Activated CD8-positive, alpha-beta memory T cell treated with anti-CD3 and anti-CD28 coated beads for 4 hours (primary cell): ENCODE measurements around the gene USH2A.

ENCODE experiments used
- DNase-seq, 2 donors: peaks; one replicate each; pipeline ENCODE4 v3.0.0-alpha.2; 2020; ENCODE audit warnings: low read depth in 2 of 2

The USH2A gene

GRCh38 chr1:215963621-215964020, 459.6 kb downstream of the USH2A start:
- no peak for DNase-seq

DNA sequence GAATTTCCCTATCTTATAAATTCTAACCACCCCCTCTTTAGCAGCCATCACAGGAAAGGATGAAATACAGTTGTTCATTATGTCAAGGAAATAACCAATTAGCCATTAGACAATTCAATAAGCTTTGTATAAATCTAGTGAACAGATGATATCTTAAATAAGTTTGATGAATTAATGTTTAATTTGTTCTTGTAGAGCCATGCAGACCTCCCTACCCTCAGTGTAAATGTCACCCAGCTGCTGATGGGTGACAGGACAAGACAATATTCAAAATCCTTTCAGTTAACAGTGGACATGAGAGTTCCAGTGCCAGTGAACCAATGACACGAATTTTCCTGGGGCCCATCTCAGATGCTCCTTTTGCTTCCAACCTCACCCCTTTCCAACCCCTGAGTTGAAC, 460.2 kb downstream of the USH2A start:
- no peak for DNase-seq

DNA sequence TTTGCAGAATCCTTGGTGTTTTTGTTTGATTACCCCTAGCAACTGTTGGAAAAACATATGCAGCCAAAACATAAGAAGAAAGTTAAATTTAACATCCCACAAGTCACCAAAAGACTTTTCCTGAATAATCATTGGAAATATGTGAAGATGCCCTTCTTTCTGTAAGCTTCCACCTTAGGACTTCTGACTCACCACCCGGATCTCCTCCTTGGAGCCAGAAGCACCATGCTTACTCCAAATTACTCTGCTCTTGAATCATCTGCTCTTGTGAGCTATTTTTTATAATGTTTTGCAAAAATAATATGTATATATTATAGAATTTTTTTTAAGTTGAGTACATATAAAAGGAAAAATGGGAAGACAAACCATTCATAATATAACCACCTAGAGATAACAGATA, 464.4 kb downstream of the USH2A start:
- DNase-seq: no peak

DNA sequence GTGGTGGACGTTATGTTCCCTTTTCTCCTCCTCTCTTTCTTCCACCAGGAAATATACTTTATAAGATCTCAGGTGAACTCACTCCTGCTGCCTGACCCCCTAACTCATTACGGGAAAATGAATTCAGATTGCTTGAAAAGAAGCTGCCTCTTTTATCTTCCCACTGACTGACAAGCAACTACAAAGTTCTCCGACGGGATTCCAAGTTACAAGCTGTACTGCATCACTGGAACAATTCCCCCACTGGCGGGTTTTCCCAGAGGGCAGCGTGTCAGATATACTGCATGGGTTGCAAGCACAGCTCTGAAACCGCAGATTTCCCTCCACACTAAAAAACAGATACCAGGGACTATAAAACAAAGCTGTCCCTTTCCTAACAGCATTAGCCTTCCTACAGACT, 465.6 kb downstream of the USH2A start:
- DNase-seq: no peak

DNA sequence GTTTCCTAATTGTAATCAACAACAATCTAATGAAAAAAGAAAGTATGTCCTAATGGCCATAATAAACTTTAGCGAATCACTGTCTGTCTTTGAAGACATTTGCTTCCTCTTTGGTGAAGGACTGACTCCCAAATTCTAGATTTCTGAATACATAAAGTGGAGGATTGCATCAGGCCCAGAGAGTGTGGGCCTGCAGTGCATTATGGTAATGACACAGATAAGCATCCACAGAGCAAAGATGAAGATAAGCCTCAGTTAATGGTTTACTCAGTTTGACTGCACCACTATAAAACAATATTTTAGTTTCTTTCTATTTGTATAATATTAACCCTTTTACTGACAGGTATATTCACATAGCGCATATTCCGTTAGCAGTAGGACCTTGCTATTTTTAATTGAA, 490.7 kb downstream of the USH2A start:
- DNase-seq: no peak

DNA sequence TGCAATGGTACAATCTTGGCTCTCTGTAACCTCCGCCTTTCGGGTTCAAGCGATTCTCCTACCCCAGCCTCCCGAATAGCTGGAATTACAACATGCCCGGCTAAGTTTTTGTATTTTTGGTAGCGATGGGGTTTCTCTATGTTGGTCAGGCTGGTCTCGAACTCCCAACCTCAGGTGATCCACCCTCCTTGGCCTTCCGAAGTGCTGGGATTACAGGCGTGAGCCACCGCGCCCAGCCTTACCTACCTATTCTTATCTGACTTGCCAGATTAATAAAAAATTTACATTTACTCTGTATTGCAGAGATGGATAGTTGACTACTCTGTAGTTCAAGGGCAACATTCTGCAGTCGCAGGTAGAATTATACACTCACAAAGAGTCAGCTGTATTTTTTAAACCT, 496.6 kb downstream of the USH2A start:
- DNase-seq: no peak

DNA sequence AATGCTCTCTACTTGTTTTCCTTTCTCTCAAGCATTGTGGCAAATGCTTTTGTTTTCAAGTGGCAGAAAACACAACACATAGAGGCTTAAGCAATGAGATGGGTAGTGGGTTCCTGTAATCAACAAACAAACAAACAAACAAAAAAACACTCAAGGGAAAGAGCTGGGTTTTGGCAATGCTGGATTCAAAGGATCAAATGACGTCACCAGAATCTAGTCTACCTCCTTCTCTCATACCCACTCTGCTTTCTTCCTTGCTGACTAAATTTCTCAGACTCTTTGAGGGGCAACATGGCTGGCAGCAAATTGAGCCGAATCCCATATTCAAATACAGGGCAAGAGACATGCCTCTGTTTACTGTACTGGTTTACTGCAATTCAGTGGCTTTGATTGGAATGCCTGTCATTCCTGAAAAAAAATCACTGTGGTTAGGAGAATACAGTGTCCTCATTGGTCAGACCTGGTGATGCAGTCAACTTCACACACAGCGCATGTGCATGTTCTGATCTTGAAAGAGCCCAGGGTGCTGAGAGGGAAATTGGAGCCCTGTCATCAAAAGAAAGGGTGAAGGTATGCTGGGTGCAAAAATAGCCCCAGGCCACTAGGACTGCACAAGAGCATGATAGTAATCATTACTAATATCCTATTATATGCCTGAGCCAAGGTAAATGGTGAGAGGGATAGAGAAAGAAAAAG, 500.0 kb downstream of the USH2A start:
- no peak for DNase-seq

DNA sequence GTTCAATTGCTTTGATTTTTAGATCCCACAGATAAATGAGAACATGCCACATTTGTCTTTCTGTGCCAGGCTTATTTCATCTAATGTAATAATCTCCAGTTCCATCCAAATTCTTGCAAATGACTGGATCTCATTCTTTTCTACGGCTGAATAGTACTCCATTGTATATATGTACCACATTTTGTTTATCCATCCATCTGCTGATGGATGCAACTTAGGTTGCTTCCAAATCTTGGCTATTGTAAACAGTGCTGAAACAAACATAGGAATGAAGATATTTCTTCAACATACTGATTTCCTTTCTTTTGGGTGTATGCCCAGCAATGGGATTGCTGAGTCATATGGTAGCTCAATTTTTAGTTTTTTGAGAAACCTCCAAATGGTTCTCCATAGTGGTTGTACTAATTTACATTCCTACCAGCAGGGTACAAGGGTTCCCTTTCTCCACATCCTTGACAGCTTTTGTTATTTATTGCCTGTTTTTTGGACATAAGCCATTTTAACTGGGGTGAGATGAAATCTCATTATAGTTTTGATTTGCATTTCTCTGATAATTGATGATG, 511.8 kb downstream of the USH2A start:
- DNase-seq: no peak

GRCh38 chr1:215905493-215906115, 517.6 kb downstream of the USH2A start:
- DNase-seq: no peak

GRCh38 chr1:215900684-215901083, 522.6 kb downstream of the USH2A start:
- DNase-seq: no peak

- DNase-seq: no peak
Observed at GRCh38 chr1:215899901-215900300, 523.3 kb downstream of the USH2A start.

GRCh38 chr1:215895893-215896292, 527.4 kb downstream of the USH2A start:
- DNase-seq: no peak

- no peak for DNase-seq
Observed at GRCh38 chr1:215895276-215895675, 528.0 kb downstream of the USH2A start.

DNA sequence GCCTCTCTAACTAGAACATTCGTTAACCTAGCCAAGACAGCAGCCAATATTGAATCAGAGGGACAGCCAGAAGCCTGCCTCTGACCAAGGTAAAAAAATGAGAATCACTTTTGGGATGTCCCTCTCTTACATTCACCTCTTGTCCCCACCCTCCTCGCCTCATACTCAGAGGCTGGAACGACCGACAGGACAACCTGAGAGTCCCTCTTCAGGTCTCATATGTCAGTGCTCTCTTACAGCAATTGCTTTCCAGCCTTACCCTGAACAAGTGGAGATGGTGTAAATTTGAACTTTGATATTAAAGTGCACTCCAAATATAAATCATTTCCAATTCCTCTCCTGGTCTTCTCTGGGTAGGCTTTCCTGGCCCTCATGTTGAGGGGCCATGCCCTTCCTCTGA, 528.6 kb downstream of the USH2A start:
- DNase-seq: no peak

- no peak for DNase-seq
Observed at GRCh38 chr1:215891266-215892057, 531.8 kb downstream of the USH2A start.

- DNase-seq: no peak
Observed at GRCh38 chr1:215890438-215890837, 532.8 kb downstream of the USH2A start.

DNA sequence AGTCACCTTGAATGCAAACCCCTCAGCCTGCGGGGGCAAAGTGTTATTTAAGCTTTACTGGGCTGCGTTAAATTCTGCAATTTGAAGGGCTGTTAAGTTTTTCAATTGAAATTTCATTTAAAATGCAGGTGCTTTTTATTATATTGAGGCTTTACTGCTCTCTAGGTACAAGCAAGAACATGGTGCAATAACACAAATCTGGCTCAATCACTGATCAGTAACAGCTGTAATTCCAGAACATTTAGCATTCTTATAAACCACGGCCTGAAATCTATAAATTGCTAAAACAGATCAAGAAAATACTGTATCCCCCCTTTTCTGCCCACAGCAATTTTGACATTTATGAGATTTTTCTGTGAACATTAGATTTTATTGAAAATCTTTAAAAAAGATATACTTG, 533.4 kb downstream of the USH2A start:
- DNase-seq: no peak

DNA sequence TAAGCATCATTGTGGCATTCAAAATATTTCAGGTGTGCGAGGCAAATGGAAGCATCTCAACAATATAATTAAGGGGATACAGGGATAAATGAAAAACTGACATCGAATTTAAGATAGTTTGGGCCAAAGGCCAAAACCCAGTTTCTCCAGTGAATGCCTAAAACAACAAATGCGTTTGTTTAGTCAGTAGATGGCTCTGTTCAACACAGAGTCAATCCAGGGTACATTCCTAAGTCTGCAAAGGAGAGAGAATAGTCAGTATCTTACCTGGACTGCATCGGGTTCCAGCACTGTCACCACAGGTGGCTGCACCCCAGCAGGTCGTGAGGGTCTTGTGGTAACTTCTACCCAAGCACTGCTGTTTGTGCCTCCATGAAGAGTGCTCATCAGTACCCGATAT, 535.1 kb downstream of the USH2A start:
- no peak for DNase-seq

DNA sequence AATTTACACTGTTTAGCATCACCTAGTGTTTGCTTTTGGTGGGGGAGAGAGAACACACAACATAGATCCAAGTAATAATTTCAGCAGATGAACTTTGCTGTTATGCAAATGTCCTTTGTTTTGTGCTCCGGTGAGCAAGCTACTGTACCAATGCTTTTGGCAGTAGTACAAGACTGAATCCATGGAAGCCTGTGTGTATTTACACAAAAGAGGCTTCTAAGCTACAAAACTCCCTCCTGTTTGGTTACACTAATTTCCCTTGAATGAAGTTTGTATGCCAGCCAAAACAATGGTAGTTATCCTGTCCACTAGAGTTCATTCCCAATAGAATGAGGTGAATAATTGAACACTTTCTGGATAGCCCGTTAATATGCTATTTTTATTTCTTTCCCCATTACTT, 535.6 kb downstream of the USH2A start:
- no peak for DNase-seq

DNA sequence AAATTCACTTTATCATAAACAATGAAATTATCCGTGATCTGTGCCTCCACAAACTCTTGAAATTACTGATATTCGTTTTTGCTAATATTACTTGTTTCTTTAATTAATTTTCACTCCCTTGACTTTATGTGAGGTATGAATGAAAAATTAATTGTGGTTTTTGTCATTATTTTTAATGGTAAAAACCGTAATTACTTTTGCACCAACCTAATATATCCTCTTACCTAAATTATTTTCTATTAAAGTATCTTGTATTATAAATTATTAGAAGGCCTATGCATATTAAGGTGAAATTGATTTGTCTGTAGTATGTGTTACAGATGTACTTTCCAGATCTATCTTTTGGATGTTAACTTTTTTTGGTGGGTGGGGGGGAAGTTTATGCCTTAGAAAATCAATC, 540.2 kb downstream of the USH2A start:
- DNase-seq: no peak

- no peak for DNase-seq
Observed at GRCh38 chr1:215878843-215879242, 544.4 kb downstream of the USH2A start.

- DNase-seq: no peak
Observed at GRCh38 chr1:215878128-215878527, 545.1 kb downstream of the USH2A start.

- DNase-seq: no peak
Observed at GRCh38 chr1:215877452-215877951, 545.7 kb downstream of the USH2A start.
